NCI-H82 treated with DMSO at 0.1 percent for 48 hours (cell line): ENCODE data around the gene GABRR1.

Experiments
- DNase-seq: peaks from one replicate; lab custom pipeline; 2025; ENCODE audit not compliant: unreplicated experiment; lab: John Stamatoyannopoulos, UW

The GABRR1 gene

DNA sequence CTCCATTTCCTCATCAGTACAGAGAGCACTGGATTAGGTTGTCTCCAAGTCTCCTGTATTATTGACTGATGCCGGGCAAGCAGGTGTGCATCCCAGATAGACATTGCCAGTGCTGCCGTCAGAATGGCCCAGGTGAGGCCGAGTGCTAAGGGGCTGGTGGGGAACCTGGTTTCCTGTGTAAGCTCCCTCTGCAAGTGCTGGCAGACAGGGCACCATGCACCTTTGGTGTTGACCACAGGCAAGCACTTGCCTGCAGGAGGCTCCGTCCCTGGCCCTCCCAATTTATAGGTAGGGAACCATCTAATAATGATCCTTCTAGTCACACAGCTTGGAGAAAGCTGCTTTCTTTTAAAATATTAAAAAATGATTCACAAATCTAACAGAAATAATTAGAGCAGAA, 747 bp downstream of the GABRR1 start:
- DNase-seq, result no peak

DNA sequence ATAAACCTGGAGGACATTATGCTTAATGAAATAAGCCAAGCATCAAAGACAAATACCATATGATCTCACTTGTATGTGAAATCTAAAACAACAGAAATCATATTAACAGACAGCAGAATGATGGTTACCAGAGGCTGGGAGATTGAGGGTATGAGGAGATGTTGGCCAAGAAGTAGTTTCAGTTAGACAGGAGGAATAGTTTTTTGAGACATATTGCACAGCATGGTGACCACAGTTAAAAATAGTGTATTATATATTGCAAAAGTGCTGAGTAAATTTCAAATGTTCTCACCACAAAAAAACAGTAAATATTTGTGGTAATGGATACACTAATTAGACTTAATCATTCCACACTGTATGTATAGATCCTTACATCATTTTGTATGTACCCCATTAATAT, 1.8 kb downstream of the GABRR1 start:
- no peak for DNase-seq

DNA sequence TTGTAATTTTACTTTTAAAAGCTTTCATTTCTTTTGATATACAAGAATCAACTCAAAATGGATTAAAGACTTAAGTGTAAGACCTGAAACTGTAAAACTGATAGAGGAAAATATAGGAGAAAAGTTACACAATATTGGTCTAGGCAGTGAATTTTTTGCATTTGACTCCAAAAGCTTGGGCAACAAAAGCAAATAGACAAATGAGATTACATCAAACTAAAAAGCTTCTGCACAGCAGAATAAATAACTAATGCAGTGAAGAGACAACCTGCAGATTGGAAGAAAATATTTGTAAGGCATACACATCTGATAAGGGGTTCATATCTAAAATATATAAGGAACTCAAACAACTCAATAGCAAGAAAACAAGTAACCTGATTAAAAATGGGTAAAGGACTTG, 3.0 kb downstream of the GABRR1 start:
- DNase-seq, result no peak

DNA sequence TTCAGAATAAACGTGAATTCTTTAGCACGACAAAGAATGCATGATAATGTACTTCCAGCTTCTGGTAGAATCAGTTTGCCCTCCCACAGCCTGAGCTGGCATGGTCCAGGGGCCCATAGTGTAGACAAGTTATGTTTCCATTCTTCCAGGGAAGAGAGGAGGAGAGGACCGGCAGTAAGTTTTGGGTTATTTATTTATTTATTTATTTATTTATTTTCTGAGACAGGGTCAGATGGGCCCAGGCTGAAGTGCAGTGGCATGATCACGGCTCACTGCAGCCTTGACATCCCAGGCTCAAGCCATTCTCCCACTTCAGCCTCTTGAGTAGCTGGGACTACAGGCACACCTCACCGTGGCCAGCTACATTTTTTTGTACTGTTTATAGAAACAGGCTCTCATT, 4.7 kb downstream of the GABRR1 start:
- DNase-seq, result no peak

DNA sequence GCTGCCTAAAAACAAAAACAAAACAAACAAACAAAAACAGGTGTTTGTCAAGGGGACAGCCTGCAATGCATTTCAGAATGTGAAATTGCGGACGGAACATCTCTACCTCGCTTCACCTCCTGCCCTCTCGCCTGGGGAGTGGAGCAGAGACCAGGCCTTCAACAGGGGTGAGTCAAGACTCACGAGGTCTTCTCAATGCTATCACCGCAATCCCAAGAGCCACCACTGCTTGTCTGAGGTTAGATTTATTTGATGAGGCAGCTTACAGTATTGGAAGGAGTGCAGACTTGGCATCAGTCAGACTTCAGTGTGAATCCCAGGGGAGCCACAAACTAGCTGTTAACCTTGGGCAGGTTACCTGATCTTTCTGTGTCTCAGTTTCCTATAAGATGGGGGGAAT, 7.7 kb downstream of the GABRR1 start:
- no peak for DNase-seq

DNA sequence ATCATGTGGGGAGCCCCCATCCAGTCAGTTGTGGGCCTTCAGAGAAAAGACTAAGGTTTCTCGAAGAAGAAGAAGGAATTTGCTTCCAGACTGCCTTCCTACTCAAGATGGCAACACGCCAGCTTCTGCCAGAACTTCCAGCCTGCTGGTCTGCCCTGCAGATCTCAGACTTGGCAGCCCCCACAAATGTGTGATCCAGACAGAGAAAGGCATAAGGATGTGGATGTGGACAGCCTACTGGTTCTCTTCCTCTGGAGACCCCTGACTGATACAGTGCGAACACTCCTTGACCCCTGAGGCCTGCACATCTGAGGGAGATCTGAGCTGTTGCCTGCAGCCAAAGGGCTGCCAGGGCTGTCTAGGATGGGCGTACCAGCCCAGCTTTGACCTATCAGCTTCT, 8.6 kb downstream of the GABRR1 start:
- no peak for DNase-seq

DNA sequence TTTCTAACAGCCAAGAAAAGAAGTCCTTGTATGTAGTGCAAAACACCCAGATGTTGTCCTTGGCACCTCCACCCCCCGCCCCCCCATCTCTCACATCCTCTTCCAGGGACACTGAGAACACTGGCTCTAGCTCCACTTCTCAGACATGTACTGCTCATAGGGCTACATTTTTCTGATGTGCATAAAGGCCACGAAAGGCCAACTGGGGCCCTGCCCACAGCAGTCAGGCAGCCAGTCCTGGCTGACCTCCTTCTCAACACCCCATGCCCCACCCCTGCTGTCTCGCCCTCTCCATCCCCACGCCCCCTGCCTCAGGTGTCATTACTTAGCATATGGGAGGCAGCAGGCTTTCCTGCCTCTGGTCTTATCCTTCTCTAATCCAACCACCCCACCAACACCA, 11.3 kb downstream of the GABRR1 start:
- DNase-seq, result no peak

DNA sequence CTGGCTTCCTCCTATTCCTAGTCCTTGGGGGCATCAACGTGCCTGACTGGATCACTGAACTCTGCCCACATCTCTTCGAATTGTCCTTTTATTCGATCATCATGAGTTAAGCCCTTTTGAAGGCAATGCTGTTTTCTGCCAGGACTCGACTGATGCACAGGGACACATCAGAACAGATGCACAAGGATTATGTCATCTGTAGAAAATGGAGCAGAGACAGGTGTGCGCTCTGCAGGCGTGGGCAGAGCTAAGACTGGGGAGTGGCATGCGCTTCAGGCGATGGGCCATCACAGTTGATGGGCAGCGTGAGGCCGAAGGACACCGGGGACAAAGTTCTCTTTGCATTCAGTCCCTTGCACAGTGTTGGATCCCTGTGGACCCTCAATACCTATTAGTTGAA, 13.1 kb downstream of the GABRR1 start:
- DNase-seq, result no peak

DNA sequence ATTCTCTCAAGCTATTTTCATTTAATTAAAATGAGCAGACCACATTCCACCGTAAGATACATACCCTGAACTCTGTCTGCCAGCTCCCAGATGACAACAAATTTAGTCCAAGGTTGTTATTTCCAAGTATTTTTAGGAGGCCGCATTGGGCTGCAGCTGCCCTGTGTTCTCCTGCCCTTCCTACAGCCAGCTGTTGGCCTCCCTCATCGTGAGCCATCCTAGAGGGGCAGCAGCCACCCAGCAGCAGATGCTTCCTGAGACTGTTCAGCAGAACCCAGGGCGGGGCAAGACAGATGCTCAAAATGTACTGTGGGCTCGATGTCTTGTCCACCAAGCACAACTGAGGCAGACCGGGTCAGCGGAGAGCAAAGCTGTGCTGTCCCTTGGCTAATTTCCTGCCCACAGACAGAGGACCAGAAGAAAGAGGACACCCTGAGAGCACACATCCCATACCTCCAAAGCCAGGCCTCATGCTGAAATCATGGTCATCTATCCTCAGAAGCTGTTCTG, 16.4 kb downstream of the GABRR1 start:
- no peak for DNase-seq

DNA sequence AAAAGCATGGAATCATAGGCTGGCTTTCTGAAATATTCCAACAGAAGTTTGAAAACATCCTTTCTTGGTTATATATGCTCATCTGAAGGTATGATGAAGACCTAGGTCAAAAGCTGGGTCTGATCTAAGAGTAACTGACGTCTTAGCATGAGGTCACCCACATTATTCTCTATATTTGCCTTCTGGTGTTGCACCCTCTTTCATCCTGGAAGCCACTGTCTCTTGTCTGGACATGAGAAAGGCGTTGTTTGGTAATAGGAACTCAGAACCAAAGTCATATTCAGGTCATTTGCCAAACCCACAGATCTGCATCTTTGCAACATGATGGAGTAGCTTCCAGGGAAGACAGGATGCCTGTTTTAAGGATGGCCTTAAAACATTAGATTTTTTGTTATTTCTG, 17.6 kb downstream of the GABRR1 start:
- DNase-seq, result no peak

DNA sequence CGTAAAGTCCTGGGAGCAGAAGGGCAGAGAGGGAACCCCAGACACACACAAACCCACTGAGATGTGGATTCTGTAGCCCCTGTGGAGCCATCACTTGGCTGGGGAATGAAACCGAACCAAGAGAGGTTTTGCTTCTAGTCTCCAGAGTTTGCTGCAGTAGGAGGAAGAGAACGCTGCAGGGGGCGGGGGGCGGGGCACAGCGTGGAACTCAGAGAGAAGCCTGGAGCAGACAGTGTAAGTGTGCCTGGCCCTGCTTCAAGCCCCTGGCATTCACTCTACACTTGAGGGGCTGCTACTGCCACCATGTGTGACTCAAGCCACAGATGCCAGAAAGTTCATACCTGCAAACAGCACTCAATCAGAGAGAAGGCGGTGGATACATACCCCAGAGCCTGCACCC, 18.9 kb downstream of the GABRR1 start:
- no peak for DNase-seq

DNA sequence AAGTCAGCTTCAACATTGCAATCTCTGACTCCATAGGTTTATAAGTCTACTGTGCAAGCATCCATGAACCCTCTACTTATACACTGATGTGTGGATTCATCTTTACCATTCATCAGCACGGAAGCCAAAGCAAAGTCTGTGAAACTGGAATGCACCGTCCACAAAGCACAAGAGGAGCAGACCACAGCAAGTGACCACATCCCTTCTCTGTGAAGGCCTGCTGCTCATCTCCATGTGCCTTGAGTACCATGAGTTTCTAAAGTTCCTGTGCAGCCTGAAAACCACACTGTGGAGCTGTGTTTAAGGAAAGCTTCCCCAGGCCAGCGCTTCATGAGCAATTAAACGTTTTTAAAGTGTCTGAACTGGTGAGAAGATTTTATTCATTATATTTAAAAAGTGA, 20.0 kb downstream of the GABRR1 start:
- DNase-seq, result no peak

DNA sequence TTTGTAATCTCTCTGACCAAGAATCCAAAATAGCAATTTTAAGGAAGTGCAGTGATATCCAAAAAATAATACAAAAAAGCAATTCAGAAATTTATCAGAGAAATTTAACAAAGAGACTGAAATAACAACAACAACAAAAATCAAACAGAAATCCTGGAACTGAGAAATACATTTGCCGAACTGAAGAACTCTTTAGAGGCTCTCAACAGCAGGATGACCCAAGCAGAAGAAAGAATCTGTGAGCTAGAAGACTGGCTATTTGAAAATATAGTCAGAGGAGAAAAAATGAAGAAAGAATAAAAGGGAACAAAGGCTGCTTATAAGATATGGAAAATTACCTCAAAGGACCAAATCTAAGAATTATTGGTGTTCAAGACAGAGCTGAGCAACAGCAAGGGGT, 22.6 kb downstream of the GABRR1 start:
- no peak for DNase-seq

DNA sequence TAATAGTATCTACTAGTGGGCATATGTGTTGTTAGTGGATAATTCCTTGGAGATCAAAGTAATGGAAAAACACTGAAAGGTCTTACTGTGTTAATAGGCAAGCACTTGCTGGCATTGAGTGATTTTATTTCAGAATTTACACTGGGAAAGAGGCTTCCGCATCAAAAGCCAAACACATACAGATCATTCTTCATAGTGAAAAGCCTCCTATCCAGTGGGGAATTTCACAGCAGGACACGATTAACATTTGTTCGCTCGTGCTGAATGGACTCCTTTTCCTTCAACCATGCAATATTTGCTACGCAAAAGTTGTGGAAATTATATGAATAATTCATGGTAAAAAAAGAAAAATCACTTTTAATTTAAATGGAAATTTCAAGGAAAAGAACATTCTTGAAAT, 26.4 kb downstream of the GABRR1 start:
- DNase-seq, result no peak

DNA sequence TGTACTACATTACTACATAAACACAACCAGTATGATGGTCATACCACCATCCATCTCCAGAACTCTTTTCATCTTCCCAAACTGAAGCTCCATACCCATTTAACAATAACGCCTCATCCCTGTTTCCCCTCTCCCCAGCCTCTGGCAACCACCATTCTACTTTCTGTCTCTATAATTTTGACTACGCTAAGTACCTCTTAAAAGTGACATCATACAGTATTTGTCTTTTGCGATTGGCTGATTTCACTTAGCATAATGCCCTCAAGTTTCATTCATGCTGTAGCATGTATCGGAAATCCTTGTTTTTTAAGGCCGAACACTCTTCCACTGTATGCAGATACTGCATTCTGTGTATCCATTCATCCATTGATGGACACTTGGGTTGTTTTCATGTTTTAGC, 29.7 kb downstream of the GABRR1 start:
- no peak for DNase-seq

DNA sequence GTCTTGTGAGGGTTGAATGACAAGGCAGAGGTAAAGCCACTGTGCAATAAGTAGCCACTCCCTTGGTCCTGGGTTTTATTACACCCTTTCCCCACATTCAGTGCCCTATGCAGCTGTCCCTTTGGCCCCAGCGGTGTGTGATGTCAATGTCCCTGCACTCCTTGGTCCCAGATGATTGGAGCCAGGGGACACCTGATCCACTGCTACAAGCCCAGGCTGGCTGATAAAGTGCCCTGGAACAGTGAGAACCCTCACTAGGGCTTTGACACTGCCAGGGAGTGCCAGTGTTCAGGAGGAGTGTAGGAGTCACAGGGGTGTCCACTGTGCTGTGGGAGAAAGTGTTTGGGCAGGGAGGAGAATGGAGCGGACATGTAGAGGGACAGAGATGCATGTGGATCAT, 30.4 kb downstream of the GABRR1 start:
- DNase-seq, result no peak

DNA sequence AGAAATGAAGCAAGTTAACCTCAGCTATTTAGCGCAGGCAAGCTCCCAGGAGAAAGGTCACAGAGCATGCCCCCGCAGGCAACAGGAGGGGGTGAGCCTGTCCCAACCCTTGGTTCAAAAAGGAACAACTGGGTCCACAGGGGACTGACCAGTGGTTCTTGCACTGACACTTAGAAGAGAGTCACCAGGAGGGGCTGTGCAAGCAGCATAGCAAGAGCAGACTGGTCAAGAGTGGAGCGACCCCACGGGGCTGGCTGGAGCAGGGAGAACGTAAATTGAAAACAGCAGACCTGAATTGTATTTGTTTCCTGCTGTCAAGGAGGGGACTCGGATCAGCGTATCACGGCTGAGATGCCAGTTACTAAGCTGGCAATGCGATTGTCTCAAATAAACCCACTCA, 32.8 kb downstream of the GABRR1 start:
- DNase-seq, result no peak

DNA sequence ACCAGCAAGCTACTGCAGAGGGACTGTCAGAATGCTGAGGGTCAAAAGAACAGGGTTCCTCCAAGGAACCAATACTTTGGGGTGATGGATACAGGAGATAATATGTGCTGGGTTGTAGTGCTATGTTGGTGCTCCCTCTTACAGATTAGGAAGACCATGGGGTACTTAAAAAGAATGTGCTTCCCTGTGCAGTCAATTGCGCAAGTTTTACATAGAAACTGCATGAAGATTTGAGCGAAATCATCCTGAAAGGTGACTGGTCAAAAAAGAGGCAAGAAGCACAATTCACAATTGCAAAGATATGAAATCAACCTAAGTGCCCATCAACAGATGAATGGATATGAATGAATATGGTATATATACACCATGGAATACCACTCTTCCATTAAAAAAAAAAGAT, 33.9 kb downstream of the GABRR1 start:
- DNase-seq, result no peak

DNA sequence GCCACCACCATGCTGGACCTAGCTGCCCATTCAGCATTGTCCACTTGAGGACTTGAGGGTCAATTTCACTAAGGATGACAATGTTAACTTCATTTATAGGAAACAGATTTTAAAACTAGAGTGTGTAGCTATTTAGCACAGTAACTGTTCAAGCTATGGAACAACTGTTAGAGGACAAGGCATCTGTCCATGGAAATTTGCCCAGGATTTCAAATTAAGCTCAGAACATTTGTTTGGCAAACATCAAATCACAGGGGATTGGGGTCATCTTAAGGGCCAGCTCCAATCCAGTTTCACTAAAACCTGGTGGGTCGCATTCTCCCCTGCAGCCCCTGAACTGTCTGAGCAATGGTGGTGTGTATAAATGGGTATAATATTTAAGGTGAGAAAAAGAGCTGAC, 36.2 kb downstream of the GABRR1 start:
- no peak for DNase-seq

DNA sequence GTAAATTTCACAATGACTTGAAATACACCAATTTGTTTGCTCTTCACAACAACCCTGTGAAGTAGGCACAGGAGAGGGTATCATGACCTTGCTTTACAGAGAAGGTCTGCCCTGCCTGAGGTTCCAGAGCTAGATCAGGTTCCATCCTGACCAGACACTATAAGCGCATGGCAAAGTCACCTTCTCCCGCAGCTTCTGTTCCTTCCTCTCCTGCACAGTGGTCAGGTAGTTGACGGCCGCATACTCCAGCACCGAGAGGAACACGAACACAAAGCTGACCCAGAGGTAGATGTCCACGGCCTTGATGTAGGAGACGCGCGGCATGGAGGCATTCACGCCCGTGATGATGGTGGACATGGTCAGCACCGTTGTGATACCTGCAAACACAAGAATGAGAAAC, 37.0 kb downstream of the GABRR1 start:
- no peak for DNase-seq

DNA sequence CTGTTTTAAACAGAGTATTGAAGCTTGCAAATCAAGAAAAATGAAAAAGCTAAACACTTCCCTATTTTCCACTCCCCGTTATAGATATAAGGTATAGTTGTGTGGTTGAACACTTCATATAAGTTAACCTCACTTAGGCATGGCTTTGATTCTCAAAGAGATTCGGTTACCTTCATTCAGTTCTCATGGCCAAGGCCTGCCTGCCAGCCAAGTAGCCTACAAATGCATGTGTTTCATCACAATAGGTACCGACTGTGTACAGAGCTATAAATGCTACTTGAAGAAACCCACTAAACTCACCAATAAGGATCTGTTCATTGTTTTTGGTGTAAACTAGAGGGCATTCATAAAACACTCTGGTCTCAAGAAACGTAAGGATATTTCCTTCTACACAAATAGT, 43.5 kb downstream of the GABRR1 start:
- no peak for DNase-seq

DNA sequence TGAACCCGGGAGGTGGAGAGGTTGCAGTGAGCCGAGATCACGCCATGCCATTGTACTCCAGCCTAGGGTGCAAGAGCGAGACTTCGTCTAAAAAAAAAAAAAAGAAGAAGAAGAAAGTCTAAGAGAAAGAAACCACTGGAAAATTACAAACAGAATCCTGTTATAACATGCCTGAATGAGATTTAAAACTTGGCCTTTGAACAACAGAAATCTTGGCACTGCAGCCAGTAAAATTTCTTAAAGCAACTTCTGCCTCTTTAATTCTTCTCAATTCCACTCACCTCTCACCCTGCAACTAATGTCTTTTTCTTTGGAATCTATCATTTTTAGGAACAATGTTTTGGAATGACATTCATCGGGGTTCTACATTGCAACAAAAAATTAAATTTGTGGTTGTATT, 45.0 kb downstream of the GABRR1 start:
- no peak for DNase-seq

DNA sequence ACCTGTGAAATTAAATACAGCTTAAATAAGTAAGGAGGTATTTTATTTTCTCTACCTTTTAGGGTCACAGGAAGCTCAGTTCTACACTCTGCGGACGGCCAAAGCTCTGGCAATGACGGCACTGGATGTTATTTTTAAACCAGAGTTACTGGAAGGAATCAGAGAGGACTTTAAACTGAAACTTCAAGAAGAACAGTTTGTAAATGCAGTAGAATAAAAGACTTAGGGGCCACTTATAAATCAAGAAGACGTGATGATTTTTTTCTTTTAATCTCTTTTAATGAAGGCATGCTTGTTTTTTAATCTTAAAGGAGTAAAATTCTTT, 55.1 kb downstream of the GABRR1 start:
- no peak for DNase-seq

DNA sequence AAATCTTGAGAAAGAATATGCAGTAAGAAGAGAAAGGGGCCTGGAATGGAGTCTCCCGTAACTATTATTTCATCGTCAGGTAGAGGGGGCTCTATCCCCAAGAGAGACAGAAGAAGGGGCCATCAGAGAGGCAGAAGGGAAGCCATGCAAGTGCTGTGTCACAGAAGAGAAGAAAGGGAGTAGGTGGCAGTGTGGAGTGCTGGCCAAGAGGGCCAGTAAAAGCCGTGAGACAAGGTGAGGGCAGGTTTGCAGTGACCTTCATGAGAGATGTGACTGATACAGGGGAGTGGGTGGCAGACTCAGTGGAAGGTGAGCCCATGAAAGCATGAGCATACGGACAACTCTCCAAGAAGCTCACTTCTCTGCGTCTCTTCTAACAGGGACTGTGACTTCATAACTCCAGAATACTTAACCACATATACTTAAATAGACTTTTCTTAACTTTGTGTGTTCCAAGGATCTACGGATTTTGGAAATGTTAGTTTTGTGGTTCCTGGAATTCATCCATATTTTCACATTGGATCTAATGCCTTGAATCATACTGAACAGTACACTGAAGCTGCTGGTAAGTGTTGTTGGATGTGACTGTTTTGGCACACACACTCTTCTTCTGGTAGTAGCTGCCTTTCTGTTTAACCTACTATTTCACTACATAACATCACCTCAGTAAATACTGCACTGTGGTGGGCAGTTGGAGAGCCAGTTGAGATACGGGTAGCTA, 55.7 kb downstream of the GABRR1 start:
- no peak for DNase-seq
